ENCODE data around the gene CEP72.
"Not testable (repeated sequence)": the region's sequence is repeated elsewhere in the genome, so short reads cannot be mapped to it uniquely, and the experiment has no call there.

Gene CEP72

DNA sequence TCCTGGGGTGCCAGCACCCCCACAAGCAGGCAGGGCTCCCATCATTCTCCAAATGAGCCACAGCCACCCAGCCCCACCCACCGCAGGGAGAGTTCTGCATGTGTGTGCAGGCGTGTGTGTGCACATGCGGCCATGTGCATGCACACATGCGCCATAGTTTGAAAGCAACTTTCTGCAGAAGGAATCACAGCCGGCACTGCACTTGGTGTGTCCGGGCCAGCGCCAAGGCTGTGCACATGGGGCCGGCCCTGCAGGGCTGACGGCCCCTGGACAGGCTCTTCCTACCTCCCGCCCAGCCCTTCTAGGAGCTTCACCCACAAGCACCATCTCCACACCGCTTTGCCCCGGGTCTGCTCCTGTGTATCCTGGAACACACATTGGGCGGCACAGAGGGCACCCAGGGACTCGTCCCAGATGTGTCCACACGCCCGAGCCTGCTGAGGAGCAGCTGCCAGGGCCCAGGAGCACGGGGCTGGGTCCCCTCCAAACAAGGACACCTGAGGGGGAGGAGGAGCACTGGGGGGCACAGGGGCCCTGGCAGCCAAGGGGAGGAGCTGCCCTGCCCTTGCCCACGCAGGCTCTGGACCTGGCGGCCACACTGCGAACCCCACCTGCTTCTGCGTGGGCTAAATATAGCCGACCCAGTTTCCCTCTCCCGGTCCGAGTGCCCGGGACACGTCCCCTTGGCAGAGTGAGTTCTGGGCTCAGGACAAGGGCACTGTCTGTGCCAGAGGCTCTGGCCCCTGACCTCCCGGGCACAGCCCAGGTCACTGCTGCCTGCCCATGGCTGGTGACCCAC is 61.9 kb downstream of the CEP72 start:
- DNase-seq, result peak; percentile 6

GRCh38 chr5:674630-675011 is 62.5 kb downstream of the CEP72 start:
- DNase-seq, result no peak

- DNase-seq, result no peak
Measured at GRCh38 chr5:675111-675870, 63.2 kb downstream of the CEP72 start.

DNA sequence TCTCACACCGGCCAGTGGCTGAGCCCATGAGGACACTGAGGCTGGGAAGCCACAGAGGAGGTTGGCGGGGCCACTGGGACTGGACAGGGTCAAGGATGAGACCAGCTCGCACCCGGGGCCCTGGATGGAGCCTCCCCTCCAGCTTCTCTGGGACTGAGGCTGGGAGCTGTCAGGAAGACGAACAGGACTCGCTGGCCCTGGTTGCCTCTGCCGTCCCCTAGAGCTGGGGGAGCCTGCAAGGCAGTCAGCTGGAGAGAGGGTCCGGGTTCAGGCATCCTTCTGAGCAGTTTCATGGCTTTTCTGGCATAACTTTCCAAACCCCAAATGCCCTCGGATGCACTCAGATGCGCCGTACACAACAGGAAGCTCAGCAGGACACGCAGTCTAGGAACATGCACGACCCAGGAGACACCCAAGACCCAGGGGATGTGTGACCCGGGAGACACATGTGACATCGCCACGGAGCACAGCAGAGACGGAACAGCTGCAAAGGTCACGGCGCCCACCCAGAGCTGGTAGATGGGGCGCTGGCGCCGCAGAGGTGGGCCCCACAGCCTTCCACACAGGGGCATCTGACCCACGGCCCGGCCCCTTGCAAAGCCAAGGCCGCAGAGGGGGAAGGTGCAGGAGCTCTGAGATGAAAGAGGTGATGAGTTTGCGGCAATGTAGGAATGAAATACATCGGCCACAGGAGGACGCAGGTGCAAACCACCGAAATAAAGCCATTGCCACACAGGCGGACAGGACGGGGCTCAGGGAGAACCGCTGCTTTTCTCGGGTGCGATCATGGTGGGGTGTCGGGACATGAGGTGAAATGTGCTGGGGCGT is 63.9 kb downstream of the CEP72 start:
- DNase-seq, result no peak

DNA sequence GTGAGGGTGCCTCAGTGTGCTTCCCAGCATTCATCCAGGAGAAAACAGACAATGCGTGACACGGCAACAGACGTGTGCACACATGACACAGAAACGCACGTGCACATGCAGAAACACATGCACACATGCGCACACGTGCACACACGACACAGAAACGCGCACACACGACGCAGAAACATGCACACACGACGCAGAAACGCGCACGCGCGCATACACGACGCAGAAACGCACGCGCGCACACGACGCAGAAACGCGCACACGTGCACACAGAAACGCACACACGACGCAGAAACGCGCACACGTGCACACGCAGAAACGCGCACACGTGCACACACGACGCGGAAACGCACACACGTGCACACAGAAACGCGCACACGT is 64.5 kb downstream of the CEP72 start:
- no peak for DNase-seq

- no peak for DNase-seq
Measured at GRCh38 chr5:677131-678101, 65.3 kb downstream of the CEP72 start.

DNA sequence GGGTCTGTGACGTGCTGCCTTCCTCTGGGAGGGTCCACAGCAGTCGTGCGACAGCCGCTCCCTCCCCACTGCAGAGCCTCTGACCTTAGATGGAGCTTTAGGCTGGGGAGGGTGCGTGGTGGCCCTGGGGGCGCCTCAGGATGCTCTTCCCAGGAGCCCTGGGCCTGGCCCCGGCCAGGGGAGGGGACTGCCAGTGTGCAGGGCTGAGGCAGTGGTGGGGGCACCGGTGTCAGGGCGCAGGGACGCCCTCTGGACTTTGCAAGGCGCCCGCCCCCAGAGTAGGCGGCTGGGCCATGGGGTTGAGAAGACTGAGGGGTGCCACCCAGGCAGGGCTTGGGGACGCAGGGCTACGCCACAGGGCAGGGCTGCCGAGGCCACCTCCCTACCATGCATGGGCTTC is 66.4 kb downstream of the CEP72 start:
- not testable (repeated sequence) for DNase-seq

DNA sequence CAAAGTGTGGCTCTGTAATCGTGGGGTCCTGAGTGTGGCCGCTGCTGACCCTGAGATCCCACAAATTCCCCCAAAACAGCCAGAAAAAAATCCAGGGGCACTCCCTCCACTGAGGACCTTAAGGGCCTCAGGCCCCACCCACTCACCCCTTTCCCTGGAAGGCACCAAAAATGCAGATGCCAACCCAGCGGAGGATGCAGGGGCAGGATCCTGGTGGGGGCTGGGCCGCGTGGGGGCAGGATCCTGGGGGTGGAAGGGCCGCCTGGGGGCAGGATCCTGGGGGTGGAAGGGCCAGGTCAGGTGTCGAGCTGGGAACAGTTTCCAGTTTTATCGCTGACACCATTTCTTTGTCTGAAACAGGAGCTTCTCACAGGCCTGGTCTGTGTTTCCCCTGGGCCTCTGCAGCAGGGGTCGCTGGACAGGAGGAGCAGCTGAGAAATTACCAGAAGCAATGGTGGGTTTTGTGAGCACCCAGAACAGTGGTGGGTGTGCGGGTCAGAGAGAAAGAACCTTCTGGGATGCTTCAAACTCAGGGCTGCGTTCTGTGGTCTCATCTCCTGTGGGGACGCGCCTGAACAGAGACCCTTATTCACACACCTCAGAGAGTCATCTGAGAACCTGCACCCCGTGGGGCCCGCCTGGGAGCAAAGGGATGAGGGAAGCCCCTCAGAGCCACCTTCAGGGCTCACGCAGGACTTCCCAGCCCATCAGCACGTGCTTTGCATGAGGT is 67.2 kb downstream of the CEP72 start:
- not testable (repeated sequence) for DNase-seq

DNA sequence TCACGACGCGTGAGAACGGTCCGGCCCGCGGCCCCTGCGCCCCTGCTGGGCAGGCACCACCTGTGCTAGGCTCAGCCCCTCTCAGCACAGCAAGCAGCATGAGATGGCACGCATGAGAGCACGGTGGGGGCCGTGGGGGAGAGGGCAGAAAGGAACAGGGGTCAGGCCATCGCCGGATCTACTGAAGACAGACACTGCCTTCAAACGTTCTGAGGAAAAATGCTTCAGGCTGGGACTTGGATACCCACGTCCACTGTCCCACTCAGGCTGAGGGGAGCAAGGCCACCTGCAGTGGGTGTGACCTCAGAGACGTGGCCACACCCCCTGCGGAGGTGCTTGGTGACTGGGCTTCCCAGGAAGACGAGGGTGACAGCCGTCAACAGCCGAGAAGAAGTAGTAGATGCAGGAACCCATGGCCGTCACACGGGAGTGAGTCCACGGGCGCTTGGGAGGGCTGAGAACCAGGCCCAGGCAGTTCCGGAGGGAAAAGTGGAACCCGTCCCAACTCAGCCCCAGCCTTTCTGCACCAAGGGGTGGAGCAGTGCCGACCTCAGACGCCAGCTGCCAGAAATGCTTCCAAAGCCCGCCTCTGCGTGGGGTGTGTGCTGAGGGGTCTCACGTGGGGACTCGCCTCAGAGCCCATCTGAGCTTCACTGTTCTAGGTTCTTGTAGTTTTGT is 68.1 kb downstream of the CEP72 start:
- DNase-seq, result not testable (repeated sequence)

- not testable (repeated sequence) for DNase-seq
Measured at GRCh38 chr5:680836-681235, 68.7 kb downstream of the CEP72 start.

DNA sequence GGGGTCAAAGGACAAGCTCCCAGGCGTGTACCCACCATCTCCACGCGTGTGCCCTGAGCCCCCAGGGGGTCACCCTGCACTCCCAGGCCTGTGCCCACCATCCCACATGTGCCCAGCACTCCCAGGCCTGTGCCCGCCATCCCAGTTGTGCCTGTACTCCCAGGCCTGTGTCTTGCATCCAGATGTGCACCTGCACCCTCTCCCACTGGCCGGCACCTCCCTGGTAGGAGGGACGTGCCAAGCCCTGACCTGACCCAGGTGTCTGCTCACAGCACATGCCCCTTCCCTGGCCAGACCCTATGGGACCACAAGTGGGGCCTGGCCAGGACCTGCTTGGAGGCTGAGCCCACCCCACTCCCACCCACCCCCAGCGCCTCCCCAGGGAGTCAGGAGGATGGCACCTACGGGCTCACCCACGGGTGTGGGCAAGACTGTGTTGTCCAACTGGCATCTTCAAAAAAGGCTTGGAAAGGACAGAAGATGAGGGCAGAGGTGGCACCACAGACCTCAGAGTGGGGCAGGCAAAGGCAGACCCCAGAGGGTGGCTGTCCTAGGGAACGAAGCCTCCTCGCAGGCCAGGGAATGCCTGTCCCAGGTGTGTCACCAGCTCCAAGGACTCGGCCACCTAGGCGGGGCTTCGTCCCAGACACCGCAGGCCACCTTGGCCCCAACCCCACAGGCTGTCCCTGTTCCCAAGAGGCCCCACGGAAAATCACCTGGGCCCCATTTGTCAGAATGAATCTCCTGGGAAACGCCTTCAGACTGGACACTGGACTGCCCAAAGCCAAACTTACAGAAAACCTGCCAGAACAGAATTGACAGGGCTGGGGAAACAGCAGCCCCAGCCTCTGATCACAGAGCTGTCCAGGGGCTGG is 69.4 kb downstream of the CEP72 start:
- DNase-seq, result not testable (repeated sequence)

- DNase-seq, result not testable (repeated sequence)
Measured at GRCh38 chr5:682216-682615, 70.1 kb downstream of the CEP72 start.

DNA sequence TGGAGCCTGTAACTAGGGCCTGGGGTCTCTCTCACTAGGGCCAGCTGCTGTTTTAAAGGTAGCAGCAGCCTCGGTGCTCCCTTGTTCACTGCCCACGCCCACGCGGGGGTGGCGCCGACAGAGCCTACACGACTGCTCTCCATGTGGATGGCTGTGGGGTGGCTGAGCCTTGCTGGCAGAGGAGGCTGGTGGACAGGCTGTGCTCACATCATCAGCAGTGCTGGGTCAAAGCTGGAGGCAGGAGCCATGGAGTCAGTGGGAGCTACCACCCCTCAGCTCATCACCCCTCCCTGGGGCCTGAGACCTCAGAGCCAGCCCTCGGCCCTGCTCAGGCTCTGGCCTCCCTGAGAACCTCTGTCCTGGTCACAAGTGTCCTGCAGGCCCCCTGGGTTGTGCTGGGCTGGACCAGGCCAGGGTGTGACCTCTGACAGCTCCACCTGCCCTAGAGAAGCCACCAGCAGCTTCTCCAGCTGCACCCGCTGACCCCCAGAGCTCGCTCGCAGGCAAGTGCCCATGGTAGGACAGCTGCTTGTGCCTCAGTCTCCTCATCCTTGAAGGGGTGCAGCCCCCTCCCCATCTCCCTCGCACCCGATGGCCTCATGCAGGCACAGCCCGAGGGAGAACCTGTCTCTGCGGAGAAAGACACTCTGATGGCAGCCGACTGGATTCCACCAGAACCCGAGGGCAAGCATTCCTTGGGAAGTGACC is 70.7 kb downstream of the CEP72 start:
- DNase-seq, result not testable (repeated sequence)

DNA sequence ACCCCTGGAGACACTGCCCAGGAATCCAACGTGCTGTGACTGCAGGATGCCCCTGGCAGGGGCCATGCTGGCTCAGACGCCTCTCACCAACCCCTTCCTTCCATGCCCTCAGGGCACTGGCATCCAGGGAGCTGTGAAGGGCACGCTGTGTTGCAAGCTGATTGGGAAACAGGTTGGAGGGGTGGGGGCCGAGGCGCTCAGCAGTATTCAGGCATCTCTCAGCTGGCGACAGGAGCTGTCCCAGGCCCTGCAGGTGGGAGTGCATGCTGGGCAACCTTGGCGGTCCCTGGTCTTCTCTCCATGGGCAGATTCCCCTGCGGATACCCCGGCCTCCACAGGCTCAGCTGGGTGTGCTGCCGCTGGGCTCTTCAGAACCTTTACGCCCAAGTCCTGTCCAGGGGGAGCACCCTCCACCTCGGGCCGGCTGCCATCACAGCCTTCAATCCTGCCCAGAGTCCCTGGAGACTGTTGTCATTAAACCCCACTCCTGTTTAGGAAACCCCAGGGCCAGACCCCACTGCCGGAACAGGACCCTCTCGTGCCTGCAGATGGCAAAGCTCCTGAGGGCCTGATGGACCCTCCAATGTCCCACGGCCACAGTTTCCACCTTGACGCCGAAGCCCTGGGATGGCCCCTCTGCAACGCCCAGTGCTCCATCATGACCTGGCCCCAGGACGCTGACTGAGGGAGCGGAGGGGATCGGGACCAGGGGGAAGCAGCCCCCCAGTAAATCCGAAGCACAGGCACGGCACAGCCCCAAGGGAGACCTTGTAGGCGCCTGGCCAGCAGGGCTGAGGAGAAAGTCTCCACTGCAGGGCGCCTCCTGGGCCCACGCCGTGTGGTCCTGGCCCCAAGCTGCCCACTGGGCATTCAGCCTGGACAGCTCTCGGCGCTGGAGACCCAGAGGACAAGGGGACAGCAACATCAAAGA is 71.7 kb downstream of the CEP72 start:
- DNase-seq, result no peak

DNA sequence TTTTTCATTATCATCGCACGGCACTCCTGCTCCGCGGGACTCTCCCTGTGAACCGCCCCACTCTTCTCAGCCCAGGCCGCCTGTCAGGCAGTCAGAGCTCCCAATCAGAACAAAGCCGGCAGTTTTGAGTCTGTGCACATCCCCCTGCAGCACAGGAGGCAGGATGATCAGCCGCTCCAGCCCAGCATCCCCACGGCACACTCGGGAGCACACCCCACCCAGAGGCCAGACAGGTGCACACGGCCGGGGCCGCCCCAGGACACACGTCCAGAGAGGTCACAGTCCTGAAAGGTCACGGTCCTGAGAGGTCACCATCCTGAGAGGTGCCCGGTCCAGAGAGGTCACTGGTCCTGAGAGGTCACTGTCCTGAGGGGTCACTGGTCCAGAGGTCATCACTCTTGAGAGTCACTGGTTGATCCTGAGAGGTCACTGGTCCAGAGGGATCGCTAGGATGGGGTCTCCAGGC is 72.6 kb downstream of the CEP72 start:
- DNase-seq, result no peak

DNA sequence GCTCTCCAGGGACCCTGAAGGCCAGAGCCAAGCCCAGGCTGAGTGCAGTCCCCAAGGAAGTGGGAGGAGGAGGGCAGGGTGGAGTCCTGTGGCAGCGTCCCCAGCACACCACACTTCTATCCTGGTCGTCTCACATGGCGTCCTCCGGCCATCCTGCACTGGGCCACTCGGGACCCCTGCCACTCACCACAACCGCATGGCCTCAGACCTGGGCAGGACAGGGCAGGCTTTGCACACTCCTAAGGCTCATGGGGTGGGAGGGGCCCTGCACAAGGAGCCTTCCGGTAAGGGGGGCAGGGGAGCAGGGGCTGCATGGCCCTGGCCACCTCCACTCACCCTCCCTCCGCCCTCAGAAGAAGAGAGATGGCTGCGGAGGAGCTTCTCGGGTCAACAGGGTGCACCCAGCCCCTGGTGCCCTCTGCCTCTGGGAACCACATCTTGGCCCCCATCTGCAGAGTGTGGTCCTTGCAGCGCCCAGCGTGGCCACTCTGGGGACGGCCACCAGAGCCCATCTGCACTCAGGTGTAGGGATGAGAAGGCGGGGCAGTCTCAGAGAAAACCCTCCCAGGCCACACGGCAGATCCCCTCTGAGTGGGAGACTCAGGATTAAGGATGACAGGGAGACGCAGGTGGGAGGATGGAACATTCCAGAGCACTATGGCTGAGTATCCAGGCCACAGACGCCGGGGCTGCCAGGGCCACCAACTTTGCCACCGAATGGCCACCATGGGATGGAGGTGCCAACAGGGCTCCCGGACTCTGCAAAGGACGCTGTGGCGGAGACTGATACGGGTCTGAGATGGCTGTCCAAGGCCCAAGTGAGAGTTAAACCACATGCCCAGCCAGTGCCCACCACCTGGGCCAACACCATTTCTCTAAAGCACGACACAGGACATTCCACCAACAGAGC is 73.4 kb downstream of the CEP72 start:
- DNase-seq, result no peak

- DNase-seq, result not testable (repeated sequence)
Measured at GRCh38 chr5:686172-686523, 74.0 kb downstream of the CEP72 start.
